GM11168 (cell line): ENCODE results near the gene APLNR.
"Not testable (repeated sequence)": the region's sequence is repeated elsewhere in the genome, so short reads cannot be mapped to it uniquely, and the experiment has no call there.

ENCODE experiments used
- in situ Hi-C: fragments of 300-500 bp; cut with MboI; formaldehyde crosslinking; loops from one replicate; pipeline ENCODE4 v1.12.0; 2022; ENCODE audit warnings: low sequenced_read_pairs; ENCODE audit not compliant: unreplicated experiment

Gene APLNR

DNA sequence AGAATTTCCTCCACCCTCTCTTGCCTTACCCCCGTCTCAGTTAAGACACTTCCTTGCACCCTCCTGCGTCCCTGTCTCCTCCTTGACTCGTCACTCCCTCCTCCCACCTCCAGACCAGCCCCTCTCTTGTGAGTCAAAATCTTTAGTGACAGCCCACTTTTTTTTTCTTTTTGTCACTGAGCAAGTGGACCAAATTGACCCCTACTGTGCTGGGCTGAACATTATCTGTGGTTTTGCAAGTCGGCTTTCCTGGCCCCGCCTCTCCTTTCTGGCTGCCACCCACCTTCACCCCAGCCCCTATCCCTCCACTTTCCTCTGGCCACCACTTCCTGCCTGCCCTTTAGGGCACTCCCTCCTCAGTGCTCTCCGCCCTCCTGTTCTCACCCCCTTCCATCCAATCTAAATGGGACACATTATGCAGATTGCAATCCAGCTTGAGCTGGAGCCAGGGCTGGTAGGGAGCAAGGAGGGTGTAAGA is at the start of gene APLNR:
APLNR (minus strand) TSS at position 47 of the 478 bp plus-strand sequence. CDS start 246 bp downstream, outside the sequence.
- in situ Hi-C loops: no loop called here

DNA sequence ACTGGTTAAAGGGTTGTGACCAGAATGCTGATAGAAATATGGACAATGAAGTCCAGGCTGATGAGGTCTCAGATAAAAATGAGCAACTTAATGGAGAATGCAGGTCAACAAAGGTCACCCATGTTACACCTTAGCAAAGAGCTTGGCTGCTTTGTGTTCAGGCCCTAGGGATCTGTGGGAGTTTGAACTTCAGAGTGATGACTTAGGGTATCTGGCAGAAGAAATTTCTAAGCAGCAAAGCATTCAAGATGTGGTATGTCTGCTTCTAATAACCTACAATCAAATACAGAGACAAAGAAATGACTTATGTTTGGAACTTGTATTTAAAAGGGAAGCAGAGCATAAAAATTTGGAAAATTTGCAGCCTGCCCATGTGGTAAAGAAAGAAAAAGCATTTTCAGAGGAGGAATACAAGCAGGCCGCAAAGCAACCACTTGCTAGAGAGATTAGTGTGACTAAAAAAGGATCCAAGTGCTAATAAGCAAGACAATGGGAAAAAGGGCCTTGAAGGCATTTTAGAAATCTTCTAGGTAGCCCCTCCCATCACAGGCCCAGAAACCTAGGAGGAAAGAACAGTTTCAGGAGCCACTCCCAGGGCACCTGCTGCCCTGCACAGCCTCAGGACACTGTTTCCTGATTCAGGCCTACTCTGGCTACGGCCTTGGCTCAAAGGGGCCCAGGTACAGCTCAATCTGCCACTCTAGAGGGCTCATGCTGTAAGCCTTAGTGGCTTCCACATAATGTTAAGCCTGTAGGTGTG is 46.4 kb upstream of the APLNR start:
- in situ Hi-C loops: no loop called here

DNA sequence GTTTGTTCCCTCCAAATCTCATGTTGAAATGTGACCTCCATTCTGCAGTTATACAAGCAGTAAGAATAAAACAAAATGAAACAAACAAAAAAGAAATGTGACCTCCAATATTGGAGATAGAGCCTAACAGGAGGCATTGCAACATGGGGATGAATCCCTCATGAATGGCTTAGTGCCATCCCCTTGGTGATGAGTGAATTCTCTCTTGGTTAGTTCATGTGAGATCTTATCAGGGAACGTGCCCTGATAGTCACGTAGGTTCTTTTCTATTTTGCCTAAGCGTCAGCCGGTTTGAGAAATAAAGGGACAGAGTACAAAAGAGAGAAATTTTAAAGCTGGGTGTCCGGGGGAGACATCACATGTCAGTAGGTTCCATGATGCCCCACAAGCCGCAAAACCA is 44.5 kb upstream of the APLNR start:
- in situ Hi-C loops: not testable (repeated sequence)

DNA sequence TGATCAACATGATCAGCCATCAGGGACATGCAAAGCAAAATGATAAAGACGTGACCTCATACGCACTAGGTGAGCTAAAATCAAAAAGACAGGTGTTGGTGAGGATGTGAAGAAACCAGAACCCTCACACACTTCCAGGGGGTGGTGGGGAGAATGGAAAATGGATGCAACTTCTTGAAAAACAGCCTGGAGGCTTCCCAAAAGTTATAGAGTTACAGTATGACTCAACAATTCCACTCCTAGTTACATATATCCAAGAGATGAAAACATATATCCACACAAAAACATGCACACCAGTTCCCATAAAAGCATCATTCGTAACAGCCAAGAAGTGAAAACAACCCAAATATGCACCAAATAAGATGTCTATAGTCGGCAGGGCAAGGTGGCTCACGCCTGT is 42.1 kb upstream of the APLNR start:
- in situ Hi-C loops: no loop called here

DNA sequence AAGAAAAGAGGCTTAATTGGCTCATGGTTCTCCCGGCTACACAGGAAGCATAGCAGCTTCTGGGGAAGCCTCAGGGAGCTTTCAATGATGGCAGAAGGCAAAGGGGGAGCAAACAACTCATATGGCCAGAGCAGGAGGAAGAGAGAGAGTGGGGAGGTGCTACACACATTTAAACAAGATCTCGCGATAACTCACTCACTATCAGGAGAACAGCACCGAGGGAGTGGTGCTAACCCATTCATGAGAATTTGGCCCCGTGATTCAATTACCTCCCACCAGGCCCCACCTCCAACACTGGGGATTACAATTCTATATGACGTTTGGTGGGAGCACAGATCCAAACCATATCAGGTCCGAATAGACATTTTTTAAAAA is 41.7 kb upstream of the APLNR start:
- in situ Hi-C loops: no loop called here

DNA sequence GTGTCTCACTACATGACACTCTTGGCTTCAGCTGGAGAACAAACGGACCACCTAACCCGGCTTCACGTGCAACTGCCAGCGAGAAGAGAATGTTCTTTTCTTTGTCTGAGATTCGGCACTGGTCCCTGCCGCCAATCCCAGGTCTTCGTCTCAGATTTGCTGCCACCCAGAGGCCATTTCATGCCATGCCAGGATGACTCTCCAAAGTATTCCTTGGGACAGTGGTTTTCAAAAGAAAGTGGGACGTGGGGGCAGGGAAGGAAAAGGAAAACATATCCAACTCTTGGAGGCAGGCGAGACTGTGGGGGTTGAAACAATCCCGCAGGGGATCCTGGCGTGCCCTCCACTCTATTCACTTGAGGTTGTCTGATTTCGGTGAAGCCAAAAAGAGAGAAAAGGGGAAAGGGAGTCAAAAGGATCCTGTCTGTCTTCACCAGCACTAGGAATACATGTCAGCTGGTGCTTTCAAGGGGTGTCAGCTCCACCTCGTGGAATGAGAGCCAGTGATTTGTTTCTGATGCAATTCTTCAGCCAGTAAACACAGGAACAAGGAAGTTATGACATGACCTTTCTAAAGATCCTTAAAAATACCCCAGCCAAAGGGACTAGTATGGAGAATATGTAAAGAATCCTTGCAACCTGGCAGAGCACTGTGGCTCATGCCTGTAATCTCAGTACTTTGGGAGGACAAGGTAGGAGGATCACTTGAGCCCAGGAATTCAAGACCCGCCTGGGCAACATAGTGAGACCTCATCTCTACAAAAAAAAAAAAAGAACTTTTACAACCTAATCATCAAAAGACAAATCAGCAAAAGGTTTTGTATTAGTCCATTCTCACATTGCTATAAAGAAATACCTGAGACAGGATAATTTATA is 41.0 kb upstream of the APLNR start:
- in situ Hi-C loops: no loop called here

DNA sequence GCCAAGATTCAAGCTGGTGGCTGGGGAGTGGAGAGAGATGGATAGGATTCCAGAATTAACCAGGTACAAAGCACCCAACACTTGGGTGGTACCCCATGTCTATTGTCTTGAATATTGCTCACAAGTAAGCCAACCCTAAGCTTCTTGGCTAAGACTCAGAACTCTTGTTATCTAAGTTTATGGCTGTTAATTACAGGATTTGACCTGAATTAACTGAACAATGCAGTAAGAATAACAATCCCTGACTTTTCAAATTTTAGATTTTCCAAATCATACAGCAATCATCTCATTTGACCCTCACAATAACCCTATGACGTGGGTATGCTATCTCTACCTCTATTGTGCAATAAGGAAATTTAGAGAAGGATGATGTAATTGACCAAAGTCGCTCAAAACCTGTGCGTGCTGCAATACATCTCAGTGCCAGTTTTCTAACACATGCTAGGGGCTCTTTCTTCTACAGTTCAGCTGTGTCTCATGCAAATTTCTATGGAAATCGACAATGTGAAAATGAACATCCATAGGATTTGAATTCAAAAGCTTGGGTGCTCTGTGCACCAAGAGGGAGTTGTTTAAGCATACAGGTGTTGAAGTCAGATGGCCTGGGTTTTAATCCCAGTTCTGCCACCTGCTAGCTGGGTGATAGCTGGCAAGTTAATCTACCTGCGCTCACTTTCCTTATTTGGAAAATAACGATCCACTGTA is 40.1 kb upstream of the APLNR start:
- in situ Hi-C loops: no loop called here

DNA sequence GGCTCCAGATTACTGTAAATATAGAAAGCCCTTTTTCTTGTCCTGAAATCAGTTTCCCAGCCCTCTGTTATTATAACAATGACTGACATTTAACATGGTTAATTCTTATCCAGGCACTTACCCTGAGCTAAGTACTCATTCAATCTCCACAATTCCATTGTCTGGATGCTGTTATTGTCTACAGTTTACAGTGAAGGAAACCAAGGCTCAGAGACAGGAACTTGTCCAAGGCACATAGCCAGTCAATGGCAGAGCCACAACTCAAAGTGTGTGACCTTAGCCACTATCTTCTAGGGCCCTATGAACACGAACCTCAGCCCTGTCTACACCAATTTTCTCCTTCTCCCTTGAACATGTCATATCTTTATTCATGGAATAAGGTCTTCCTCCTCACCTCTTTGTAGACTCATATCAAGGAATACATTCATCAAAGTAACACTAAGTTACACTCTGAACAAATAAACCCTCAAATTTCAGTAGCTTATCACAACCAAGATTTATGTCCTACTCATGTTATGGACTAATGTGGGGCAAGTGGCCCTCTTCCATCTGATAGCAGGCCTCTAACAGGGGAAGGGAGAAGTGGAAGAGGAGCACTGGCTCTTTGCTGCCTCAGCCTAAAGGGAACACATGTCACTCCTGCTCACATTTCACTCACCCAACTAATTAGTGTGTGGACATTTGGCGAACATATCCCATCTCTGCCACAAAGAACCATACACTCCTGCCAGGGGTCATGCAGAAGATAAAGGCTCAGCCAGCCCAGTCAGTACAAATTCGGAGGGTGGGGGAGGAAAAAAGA is 39.3 kb upstream of the APLNR start:
- in situ Hi-C loops: no loop called here

DNA sequence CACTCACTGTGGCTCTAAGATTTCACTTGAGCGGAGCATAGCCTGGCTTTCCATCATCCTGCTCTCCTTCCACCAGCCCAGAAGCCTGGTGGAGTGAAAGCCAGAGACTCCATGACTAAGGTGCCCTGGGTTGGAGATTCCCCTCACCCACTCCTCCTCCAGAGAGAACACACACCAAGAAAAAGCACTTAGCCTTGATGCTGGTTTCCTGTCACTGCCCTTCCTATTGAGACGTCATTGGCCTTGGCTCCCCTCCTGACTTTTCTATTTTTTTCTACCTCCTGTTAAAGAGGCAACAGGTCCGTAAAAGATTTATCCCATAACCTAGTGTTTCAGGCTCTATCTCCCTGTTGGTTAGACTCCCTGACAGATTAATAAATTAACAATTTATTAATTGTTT is 38.5 kb upstream of the APLNR start:
- in situ Hi-C loops: no loop called here

DNA sequence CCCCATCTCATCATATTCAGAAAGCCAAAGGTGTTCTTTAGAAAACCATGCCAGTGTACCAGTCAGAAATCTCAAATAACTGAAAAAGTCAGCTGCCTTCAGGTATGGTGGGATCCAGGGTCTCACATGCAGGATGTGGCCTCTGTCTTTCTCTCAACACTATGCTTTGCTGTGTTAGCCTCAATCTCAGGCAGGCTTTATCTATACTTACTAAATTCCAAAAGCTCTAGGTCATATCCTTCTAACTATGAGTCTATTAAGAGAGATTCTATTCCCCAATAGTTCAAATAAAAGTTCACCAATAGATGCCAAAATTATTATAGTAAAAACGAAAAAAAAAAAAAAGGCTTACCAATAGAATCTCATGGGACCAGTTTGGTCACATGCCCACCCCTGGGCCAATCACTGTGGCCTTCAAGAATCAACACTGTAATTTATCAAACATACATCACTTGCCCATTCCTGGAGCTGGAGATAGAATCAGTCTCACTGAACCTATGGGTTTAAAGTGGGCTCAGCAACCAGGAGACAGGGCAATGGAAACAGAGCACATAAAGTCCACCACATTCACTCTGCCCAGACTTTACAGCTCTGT is 38.0 kb upstream of the APLNR start:
- in situ Hi-C loops: no loop called here

DNA sequence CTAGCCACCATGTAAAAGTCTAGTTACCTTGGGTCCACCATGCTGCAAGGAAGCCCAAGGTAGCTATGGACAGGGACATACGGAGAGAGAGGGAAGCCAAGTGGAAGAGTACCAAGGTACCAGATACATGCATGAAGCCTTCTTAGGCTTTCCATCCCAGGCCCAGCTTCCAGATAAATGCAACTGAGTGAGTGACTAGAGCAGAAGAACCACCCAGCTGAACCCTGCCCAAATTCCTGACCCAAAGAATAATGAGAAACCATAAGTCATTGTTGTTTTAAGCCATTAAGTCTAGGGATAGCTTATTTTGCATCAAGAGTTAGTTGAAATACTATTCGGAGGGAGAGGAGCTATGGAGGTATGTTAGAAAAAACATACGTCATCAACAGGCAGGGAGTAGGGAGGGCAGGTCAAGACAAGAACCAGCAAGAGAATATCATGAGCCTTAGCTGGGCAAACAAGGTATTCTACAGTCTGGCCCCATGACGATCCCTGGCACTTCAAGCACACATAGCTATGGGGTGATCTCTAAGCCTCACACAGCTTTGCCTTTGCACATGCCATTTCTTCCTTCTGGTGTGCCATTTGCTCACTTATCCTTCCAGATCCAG is 36.5 kb upstream of the APLNR start:
- in situ Hi-C loops: no loop called here

DNA sequence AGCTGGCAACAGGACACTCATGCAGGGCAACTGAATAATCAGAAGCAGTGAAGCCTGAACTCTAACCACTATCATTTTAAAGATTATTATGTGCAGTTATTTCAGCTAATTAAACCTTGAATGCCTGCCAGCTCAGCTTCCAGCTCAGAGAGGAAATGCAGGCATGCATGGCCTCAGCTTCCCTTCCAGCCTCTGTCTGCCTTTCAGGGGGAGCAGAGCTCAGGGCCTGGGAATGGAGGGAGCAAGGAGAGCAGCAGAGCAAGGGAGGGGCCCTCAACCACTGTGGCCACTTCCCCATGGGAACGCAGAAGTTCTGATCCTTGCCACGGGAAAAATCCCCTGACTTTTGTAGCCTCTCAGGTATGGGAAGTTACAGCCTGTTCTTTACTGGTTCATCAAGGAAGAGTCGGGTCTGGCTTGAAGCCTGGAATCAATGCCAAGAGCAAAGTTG is 32.5 kb upstream of the APLNR start:
- in situ Hi-C loops: no loop called here

DNA sequence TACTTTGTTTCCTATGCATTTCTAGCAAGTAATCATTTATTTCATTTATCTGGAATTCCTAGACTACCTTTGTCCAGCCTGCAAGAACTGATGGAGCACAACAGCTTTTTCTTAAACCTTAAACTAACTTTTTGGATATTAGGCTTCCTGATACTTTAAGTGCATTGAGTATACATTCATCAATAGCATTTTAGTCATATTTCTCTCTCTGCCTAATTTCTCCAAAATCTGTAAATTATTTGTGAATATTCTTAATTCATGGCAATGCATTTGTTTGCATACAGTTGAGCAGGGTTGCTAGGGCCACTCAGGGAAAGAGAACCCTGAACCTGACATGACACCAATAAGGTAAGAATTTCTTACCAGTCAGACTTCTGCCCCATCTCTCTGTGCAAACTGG is 29.1 kb upstream of the APLNR start:
- in situ Hi-C loops: no loop called here

DNA sequence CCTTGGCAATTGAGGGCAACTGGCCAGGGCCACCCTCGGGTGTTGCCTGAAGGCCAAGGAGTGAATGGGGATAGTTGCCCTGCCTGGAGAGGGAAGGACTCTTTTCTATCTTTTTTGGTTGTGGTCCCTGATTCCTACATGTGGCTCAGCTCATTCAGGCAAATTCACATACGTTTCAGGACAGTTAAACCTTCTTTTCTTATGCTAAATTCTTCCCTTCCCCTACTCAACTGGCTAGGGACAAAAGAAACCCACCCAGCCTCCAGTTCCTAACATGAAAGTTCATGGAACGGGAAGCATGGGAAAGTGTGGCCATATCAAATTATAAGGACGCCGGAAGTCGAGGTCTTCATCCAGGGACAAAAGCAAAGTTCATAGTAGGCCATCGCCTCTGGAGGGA is 26.3 kb upstream of the APLNR start:
- in situ Hi-C loops: no loop called here

DNA sequence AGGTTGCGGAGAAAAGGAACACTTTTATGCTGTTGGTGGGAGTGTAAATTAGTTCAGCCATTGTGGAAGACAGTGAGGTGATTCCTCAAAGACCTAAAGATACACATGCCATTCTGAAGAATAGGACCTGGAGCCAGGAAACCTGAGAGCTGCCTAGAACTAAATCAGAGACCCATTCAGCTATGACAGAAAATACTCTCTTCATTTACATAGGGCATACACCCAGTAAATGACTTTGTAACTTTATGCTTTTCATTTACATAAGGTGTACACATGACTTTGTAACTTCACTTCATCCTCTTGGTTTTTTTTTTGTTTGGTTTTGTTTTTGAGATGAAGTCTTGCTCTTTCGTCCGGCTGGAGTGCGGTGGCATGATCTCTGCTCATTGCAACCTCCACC is 25.1 kb upstream of the APLNR start:
- in situ Hi-C loops: no loop called here

DNA sequence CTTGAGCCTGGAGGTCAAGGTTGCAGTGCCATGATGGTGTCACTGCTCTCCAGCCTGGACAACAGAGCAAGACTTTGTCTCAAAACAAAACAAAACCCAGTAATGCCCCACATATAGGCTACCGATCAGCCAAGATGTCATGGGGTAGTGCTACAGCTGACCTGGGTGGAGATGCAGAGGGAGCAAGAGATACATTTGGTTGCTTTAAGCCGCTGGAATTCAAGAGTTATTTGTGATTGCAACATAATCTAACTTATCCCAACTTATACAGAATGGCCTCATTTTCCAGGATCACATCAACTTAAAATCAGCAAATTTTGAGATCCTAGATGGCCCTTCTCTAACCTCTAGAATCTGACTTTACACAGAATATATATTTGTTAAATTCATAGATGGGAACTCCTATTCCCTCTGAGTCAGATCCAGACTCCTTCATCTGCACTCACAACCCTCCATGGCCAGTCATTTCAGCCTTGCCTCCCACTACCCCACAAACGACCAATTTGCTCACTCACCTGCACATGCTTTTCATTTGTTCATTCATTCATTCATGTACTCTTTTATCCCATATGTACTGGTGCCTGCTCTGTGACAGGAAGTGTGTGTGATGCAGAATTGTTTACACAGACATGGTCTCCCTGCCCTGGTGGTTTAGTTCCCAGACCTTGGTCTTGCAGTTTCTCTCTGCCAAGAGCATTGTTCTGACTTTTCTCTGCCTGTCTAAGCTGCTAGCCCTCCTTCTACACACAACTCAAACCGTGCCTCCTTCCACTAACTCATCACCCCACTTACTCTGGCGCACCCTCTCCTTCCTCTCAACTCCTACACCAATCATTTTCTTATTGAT is 24.1 kb upstream of the APLNR start:
- in situ Hi-C loops: no loop called here

DNA sequence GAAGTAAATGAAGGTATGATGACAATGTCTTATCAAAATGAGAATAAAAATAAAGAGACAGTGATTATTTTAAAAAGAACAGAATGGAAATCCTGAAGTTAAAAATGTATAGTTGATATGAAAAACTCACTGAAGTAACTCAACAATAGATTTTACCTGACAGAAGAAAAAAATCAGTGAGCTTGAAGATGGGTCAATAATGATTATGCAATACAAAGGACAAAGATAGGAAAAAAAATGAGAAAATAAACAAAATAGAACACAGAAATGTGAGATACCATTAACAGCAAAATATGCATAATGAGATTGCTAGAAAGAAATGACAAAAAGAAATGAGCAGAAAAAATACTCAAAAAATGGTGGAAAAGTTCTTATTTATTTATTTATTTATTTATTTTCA is 19.1 kb upstream of the APLNR start:
- in situ Hi-C loops: no loop called here

DNA sequence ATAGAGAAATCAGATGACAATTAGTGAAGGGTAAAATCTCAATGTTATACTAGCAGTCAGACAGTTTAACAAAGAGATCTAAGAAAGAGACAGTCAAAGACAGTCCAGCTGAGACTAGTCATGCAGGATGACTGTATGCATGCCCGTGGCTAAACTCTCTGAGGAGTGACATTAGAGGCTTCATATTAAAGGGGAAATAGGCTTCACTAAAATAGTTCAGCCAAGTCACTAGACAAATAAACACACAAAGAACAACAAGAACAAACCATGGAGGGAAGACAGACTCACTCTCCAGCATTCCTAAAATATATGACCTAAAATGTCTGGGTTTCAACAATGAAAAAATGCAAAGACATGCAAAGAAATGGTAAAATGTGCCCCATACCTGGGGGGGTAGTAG is 18.6 kb upstream of the APLNR start:
- in situ Hi-C loops: no loop called here
